Medulla oblongata (tissue), 1 donor: ENCODE data around the gene POM121L2.

Experiments used
- DNase-seq: peaks from one replicate; pipeline ENCODE4 v3.0.0-alpha.2; 2015; ENCODE audit errors: extremely low spot score

The POM121L2 gene

DNA sequence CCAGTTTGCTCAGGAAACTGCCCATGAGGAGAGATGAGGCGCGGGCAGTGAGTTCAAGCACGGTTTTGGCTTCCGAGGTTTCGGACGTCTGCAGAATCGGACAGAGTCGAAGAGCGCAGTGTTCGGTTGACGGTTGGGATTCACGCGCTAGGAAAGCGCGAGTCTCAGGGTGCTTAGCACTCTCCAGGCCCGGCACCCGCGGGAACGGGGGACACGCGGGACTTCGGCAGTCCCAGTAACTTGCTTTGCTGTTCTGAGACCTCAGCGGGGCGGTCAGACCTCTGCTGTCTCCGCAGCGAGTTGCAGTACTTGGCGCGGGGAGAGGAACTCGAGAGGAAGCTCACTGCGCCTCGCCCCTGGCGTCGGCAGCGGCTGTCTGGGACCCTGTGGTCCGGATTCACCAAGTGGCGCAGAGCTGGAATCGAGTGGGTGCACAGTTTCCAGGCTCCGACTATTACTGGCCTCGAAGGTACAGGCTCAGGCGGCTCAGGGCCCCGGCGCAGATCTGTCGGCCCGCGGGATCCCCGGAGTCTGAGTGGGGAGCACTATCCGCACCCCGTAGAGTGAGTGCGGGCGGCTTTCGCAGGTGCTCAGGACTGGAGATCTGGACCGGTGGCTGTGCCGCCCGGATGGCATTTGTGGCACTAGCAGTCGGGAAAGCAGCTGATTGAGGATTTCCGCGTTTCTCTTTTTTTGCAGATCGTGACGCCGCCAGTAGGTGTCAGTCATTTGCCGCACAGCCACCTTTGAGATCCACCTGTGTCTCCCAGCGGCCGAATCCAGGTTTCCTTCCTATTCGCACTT, at the start of gene POM121L2:
POM121L2 (minus strand) TSS at position 128 of the 804 bp plus-strand sequence; CDS start at position 25, 103 bp downstream.
- DNase-seq, result peak; percentile 9

DNA sequence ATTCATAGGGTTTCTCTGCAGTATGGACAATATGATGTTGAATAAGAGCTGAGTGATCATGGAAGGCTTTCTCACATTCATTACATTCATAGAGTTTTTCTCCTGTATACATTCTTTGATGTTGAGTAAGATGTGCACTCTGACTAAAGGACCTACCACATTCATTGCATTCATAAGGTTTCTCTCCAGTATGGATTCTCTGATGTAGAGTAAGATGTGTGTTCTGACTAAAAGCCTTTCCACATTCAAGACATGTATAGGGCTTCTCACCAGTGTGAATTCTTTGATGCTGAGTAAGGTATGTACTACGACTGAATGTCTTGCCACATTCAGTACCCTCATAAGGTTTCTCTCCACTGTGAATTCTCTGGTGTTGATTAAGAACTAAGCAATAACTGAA, 47.2 kb upstream of the POM121L2 start:
- no peak for DNase-seq

DNA sequence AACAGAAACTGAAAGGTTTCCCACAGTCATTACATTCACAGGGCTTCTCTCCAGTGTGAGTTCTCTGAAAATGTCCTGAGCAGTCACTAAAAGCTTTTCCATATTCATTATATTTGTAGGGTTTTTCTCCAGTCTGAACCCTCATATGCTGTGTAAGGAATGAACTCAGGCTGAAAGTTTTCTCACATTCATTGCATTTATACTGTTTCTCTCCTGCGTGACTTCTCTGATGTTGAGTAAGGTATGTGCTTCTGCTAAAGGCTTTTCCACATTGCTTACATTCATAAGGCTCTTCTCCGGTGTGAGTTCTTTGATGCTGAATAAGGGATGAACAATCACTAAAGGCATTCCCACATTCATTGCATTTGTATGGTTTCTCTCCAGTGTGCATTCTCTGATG, 46.7 kb upstream of the POM121L2 start:
- DNase-seq, result no peak

DNA sequence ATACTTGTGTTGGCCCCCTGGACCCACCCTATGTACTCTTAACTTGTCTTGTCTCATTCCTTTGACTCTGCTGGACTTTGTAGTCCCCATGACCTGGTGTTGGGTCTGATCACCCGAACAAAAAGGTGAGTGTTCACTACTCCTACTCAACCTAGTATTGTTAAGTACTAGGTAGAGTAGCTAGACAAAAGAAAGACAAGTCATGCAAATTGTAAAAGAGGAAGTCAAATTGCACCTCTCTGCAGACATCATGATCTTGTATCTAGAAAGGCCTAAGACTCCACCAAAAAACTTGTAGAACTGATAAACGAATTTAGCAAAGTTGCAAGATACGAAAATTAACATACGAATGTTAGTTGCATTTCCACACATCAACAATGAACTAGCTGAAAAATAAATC, 40.8 kb upstream of the POM121L2 start:
- no peak for DNase-seq

DNA sequence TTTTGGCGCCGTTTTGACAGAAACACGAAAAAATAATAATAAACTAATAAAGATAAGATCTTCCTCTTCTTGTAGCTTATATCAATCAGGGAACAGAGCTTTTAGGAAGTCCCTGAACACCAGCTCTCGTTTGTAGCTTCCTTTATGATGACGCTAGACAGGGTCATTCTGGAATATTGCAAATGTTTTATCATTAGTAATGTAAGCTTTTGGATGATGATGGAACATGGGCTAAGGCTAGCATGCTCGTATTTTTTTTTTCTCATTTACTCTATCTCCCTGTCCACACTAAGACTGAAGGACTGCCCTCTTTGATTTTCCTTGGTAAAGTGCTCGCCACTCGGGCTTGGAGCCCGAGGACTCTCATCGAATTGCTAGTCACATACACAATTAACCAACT, 22.1 kb upstream of the POM121L2 start:
- no peak for DNase-seq

DNA sequence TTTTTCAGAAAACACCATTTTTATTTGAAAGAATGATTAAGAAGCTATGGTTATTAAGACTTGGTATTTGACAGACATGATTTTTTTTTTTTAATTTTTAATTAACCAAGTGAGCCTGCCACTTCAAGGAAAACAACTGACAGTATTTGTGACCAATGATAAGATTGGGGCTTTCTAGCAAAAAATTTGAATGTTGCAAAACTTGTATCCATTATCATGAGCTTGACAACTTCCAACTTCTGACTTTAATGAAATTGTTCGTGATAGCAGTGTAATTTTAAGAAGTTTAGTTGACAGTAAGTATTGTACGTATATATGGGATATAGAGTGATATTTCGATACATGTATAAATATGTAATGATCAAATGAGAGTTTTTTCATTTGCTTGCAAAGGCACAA, 21.6 kb upstream of the POM121L2 start:
- DNase-seq, result no peak

DNA sequence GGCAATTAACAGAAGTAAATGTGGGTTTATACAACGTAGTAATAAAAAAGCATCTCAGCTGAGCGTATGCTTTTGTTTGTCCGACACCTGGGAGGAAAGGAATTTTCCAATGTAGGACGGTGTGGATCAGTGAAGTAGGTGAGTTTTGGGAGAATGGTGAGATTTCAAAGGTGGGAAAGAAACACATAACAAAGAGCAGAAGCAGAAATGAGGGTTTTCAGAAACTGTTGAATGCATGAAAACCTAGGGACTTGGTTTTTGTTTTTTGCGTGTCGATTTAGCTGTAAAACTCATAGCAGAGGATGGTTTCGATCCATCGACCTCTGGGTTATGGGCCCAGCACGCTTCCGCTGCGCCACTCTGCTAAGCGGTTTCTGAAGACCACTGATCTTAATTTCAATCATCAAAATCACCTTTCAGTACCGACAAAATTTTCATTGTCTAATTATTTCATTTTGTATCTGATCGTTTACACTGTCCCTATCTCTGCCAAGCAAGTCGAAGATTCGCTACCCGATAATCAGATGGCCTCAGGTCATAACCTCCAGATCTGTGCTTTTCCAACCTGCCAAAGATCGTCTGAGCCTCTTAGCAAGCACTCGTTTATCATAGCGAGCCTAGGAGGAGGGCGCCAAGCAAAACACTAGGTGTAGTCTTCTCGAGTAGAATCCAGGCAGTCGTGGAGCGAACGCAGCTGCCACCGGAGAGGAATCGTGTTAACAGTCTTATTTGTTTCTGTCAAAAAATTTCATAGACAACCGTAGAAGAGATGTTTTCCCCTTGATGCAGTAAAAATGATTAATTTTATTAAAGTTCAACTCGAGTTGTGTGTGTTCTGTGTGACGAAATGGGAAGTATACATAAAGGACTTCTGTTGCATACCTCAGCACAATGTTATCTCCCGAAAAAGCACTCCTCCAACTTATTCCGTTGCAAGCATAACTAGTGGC, 20.9 kb upstream of the POM121L2 start:
- peak; percentile 23 for DNase-seq

DNA sequence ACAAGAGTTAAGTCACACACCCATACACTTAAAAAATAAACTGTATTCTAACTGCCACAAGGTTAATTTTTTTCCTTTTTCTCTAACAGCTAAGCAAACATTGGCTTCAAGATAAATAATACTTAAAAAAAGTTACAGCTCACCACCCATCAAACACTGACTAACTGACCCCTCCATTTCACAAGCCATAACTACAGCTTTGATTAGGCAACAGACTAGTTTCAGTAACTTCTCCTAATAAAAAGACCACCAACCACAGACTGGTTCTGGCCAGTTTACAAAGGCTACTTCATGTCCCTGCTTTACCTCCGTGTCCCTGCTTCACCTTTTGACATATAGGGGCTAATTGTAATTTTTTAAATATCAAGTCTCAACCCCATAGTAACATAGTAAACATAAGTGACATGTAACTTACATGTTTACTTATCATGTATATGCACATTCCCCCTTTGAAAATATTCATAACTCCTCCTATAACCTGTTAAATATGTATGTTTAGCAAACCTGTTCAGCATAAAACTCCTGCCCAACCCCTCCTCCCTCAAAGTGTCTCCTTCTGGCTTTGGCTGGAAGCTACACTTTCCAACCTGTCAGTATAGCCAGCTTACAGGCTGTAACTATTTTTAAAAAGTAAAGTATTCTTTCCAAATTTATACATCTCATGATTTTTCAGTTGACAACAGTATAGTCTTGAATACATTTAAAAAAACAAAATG, 15.1 kb upstream of the POM121L2 start:
- DNase-seq, result no peak

DNA sequence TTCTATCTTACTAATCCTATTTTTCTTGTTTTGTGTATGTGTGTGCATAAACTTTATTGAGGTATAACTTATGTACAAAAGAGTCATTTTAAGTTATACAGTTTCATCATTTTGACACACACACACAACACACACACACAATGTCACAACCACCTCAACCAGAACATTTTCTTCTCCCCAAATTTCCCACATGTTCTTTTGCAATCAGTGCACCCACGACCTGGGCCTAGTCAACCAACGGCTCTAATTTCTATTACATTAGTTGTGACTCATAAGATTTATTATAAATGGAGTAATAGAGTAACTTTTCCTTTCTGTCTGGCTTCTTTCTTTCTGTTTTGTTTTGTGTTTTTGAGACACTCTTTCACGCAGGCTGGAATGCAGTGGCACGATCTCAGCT, 9.8 kb upstream of the POM121L2 start:
- no peak for DNase-seq

DNA sequence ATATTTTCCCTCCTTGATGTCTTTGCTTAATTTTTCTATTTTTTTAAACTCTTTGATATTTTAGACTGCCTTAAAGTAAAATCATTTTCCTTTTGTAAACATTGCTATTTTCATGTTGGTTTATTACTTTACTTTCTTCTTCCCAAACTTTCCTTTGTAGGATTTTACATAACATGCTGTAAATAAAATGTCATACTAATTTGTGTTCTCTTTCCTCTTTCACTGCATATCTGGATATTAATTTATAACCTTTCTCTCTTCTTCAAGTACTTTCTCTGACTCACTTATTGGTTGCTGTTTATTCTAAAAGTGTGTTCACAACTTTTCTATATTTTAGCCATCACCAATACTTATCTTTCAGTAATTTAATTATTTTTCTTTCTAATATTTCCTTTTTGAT, 9.3 kb upstream of the POM121L2 start:
- DNase-seq, result no peak

DNA sequence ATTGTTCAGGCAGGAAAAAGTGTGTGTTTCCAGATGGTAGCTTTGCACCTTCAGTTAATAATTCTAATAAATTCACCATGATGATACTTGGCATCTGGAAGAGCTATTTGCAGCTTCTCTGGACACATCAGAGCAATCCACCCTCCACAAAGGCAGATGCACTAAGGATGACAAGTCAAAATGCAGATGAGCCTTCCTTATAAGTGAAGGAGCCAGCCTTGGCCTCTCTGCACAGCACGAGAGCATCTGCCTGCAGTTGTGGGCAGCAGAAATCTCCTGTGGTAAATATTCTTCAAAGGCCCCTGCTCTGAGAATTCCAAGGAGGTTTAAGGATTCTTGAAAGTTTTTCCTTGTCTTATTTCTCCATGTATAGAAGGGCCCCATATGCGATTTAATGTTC, 6.9 kb upstream of the POM121L2 start:
- DNase-seq, result no peak

DNA sequence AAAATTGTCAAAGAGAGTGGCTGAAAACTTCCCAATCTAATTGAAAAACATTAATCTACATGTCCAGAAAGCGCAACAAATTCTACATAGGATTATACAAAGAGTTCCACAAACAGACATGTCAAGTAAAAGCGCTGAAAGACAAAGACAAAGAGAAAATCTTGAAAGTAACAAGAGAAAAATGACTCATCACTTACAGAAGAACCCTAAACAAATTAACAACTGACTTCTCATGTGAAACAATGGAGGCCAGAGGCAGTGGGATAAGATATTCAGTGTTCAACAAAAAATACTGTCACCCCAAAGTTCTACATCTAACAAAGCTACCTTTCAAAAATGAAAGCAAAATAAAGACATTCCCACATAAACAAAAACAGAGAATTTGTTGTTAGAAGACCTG, 2.0 kb upstream of the POM121L2 start:
- no peak for DNase-seq

DNA sequence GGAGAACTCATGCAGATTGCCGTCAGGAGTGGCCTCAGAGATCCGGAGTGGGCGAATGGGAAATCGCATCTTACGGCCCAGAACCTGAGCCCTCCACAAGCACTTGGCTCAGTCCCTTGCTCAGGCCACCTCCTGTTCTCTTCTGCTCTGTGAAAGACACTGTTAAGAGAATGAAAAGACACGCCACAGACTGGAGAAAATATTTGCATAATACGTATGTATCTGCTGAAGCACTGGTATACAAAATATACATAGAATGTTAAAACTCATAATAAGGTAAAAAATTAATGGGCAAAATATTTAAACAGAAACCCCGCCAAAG, 838 bp upstream of the POM121L2 start:
- no peak for DNase-seq

DNA sequence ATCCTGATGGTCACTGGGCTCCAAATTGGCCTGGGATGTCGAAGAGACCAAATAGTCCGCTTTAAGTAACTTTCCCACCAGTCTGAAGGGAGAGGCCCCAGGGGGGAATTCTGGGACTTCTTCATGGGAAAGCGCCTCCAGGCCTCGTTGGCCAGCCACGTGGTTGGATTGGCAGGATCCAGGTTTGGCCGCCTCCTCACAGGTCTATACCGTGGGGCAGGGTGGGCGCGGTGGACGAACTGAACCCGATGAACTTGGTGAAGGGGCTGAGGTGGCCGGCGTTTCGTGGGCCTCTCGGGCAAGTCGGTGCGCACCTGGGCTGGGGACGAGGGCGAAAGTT, 297 bp downstream of the POM121L2 start:
- DNase-seq, result no peak

DNA sequence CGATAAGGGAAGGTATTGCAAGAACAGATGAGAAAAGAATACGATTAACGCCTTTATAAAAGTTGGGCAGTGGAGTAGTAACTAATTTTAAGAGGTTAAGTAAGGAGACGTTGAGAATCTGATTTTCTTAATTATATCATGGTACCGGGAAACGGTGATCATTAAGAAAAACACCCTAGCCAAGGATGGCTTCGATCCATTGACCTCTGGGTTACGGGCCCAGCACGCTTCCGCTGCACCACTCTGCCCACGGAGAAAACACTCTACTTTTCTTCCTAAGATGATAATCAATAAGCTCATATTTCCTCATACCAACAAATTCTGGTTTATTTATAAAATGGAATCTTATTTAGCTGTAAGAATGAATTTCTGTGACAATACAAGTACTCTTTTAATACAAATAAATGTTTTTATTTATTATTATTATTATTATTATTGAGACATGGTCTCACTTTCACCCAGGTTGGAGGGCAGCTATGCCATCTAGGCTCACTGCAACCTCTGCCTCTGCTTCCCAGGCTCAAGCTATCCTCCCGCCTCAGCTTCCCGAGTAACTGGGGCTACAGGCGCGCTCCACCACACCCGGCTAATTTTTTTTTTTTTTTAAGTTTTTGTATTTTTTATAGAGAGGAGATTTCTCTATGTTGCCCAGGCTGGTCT, 8.3 kb downstream of the POM121L2 start:
- no peak for DNase-seq

DNA sequence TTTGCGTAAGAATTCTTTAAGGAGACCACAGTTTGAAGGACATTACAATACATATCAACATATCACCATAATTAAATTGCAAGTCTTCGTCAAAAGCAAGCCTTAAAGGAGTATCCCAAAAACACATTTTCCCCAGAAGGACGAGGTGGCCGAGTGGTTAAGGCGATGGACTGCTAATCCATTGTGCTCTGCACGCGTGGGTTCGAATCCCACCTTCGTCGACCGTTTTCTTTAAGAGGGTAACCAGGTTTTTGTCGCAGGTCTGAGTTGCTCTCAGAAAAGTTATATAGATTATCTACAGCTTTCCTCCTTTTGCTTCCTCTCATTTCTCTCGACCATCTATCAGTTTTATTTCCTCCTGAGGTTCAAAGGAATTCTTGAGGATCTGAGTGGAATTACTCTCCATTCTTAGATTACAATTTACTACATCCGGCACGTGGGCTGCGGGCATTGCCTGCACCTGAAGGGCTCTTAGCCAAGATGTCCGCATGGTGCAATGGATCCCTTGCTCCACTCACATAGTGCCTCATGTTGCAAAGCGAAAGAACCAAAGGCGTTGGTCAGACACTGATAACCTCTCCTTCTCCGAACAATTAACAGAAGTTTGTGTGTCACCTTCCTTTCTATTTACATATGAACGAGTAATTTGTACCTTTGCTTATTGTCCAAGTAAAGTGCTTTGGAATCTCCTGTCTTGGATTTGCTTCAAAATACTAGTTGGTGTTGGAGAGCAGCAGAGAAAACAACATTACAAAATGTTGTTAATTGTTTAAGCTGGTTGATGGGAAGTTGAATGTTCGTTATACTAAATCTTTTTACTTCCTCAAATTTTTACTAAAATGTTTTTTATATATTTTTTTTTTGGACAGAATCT, 14.0 kb downstream of the POM121L2 start:
- DNase-seq, result no peak

DNA sequence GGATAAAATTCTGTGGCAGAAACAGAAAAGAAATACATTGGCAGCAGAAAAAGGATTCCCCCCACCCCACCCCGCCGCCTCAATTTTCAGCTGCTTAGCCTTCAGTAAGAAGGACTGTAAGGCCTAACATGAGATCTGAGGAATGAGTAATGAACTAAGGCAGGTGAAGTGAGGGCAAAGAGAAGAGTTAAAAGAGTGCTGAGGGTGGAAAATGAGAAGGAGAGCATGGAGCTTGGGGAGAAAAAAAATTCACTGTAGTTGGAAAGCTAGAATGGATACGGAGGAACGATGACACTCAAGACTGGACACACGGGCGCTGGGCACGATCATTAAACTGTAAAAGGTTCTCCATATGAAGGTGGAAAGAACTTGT, 14.6 kb downstream of the POM121L2 start:
- DNase-seq, result no peak

DNA sequence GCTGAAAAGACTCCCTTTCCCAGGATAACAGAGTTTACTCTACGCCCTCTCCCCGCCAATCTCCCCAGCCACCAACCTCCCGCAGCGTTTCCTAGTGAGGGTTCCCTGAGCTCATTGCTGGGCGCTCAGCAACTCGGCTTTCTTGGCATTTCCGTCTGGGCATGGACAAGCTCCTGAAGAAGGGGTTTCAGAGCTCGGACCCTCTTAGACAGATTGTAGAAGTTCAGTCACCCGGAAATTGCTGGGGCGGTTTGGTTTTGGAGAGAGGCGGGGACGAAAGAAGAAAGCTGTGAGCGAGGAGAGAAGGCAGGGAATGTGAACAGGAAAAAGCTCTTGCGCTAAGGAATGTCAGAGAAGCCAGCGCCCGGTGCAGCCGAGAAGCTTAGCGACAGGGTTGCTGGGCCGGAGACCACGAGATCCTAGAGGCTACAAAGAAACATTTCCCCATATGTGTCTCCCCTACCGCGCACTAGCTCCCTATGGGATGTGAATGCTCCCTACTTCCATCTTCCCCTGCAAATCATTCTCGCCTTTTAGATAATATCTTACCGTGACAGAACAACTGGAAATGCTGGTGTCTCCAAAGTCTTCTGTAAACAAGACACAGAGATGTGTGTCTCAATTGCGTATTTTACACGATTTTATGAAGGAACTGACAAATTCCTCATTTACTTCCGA, 15.8 kb downstream of the POM121L2 start:
- DNase-seq, result no peak

DNA sequence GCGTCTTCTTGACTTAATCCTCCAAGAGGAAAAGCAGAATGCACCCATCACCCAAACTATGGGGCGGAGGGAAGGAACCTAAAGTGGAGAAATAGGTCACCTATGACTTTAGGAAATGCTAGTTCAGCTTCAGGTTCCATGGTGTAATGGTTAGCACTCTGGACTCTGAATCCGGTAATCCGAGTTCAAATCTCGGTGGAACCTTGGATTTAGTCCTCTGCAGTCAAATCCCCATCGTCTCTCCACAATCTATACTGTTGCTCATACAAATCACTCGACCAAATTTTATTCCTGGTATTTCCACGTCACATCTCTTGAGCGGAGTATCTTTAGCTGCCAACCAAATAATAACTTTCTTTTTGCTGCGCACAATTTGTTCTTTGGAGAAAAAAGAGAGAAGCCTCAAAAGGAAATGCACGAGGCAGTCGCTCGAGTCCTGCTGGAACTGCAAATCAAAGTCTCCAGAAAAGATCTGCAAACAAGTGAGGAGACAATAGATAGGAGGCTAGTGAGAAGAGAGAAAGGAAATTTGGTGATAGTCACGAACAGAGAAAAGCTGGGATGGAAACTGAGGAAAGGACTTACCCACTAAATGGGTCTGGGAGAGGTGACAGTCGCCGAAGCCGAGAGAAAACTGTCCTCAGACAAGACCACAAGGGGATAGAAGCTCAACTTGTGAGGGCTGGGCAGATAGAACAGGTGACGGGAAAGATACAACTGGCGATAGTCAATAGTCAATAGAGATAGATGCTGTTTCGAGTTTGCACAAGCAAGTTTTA, 16.6 kb downstream of the POM121L2 start:
- no peak for DNase-seq

DNA sequence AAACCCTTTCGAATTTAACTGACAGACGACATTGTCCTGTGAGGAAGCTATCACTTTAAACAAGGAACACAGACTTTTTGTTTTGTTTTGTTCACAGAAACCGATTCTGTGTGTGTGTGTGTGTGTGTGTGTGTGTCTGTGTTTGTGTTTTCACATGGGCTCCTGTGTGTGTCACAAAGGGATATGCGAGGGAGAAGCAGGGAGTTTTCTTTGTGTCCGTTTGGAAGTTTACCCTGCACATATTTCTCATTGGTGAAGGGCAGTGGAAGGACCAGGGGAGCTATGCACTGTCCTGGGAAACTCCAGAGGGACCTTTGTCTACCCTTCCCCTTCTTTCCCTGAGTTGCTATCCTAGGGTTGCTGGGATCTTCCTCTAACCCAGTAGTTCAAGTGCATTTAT, 17.7 kb downstream of the POM121L2 start:
- DNase-seq, result no peak
